ENCODE data around the gene NADSYN1. TPM values are rescaled to one million over a fixed set of nuclear protein-coding genes. Genes with fewer than 3 reads are reported as not detected.

The NADSYN1 gene
- total and polyA plus RNA-seq, 8 donors = 18.4 to 77.3 (median 29.4) TPM

- no peak overlapping the region for H3K27ac ChIP-seq
- DNase-seq (no peak), FAIRE-seq (no peak), ATAC-seq (no peak)
- H3K4me3 ChIP-seq = no peak overlapping the region
- no peaks in the 10 kb centered on the region for H3K4me1 ChIP-seq
- TF ChIP-seq CTCF (IDR thresholded peaks at IDR 0.05) = no peak
- no peaks in the 10 kb centered on the region for H3K27me3 ChIP-seq
- 96 to 97% methylated on average over 21 of the region's 21 CpGs for WGBS, 2 donors
- H3K36me3 ChIP-seq = peaks cover 0 to 55% (median 3%) of the 10 kb centered on the region in 3 donors
- no peaks in the 10 kb centered on the region for H3K9me3 ChIP-seq
- intact Hi-C loops (cut with DNase I) = no loop called here
Measured at GRCh38 chr11:71476031-71476430, 23.0 kb downstream of the NADSYN1 start.

- no peak for ATAC-seq
- 90 to 93% methylated on average over 34 of the region's 34 CpGs for WGBS, 2 donors
- Histone ChIP-seq H3K4me3 (no peak overlapping the region), H3K9me3 (no peaks in the 10 kb centered on the region), H3K27me3 (no peaks in the 10 kb centered on the region), H3K36me3 (peaks cover 0 to 62% (median 3%) of the 10 kb centered on the region in 3 donors), H3K4me1 (no peaks in the 10 kb centered on the region), H3K27ac (no peak overlapping the region)
- TF ChIP-seq CTCF (IDR thresholded peaks at IDR 0.05) = no peak
- DNase-seq = no peak
- no peak for FAIRE-seq
- intact Hi-C loops (cut with DNase I) = no loop called here
Measured at GRCh38 chr11:71476926-71477640, 24.1 kb downstream of the NADSYN1 start.

GRCh38 chr11:71477641-71478527 lies 24.9 kb downstream of the NADSYN1 start:
- H3K27me3 ChIP-seq = no peaks in the 10 kb centered on the region
- no peaks in the 10 kb centered on the region for H3K9me3 ChIP-seq
- H3K27ac ChIP-seq = no peak overlapping the region
- H3K36me3 ChIP-seq = peaks cover 0 to 64% (median 4%) of the 10 kb centered on the region in 3 donors
- H3K4me1 ChIP-seq = no peaks in the 10 kb centered on the region
- ATAC-seq (no peak), FAIRE-seq (no peak), DNase-seq (peak in 1 of 6 donors; percentile 25)
- WGBS, 2 donors = 84 to 88% methylated on average over 25 of the region's 25 CpGs
- intact Hi-C loops (cut with DNase I) = no loop called here
- H3K4me3 ChIP-seq = no peak overlapping the region
- TF ChIP-seq CTCF (IDR thresholded peaks at IDR 0.05) = no peak

- no peaks in the 10 kb centered on the region for H3K27me3 ChIP-seq
- FAIRE-seq = no peak
- no peak for ATAC-seq
- TF ChIP-seq CTCF (IDR thresholded peaks at IDR 0.05) = no peak
- no peaks in the 10 kb centered on the region for H3K9me3 ChIP-seq
- H3K36me3 ChIP-seq = peaks cover 0 to 64% (median 6%) of the 10 kb centered on the region in 3 donors
- no peak for DNase-seq
- no peak overlapping the region for H3K27ac ChIP-seq
- WGBS, 2 donors = 92 to 94% methylated on average over 11 of the region's 11 CpGs
- no peak overlapping the region for H3K4me3 ChIP-seq
- intact Hi-C loops (cut with DNase I) = no loop called here
- no peaks in the 10 kb centered on the region for H3K4me1 ChIP-seq
Measured at GRCh38 chr11:71478528-71478840, 25.5 kb downstream of the NADSYN1 start.
